Astrocyte (in vitro differentiated cells and primary cell): ENCODE measurements around the gene TSNAX. TPM values are rescaled to one million over a fixed set of nuclear protein-coding genes. Genes with fewer than 3 reads are reported as not detected.

ENCODE experiments used
- DNase-seq: peaks from one replicate; pipeline ENCODE4 v3.0.0-alpha.2; 2010; ENCODE audit warnings: low read depth
- FAIRE-seq: peaks from 2 replicates; lab custom pipeline; 2011; peaks lifted over from hg19 to GRCh38; lab: Jason Lieb, UNC
- H2AFZ ChIP-seq: 2 replicates; pipeline ENCODE4 v1.6.0; 2012; ENCODE audit warnings: low read depth, low read length, inconsistent platforms
- H3K27ac ChIP-seq: 2 replicates; pipeline ENCODE4 v1.5.1; 2011; ENCODE audit warnings: low read depth, low read length, inconsistent platforms
- H3K27me3 ChIP-seq: 2 replicates; pipeline ENCODE4 v1.6.0; 2011; ENCODE audit warnings: low read length, inconsistent platforms; ENCODE audit not compliant: insufficient read depth
- H3K36me3 ChIP-seq: 2 replicates; pipeline ENCODE4 v1.5.1; 2011; ENCODE audit warnings: low read length, inconsistent platforms; ENCODE audit not compliant: insufficient read depth
- H3K4me1 ChIP-seq: 2 replicates; pipeline ENCODE4 v1.5.1; 2011; ENCODE audit warnings: low read length, inconsistent platforms; ENCODE audit not compliant: insufficient read depth
- H3K4me2 ChIP-seq: 2 replicates; pipeline ENCODE4 v1.6.0; 2012; ENCODE audit warnings: low read length, inconsistent platforms
- H3K4me3 ChIP-seq: 2 replicates; pipeline ENCODE4 v1.5.1; 2011; ENCODE audit warnings: low read depth, mild to moderate bottlenecking, low read length, inconsistent platforms; ENCODE audit not compliant: insufficient read depth
- H3K79me2 ChIP-seq: 2 replicates; pipeline ENCODE4 v1.6.0; 2012; ENCODE audit warnings: mild to moderate bottlenecking, low read length, inconsistent platforms; ENCODE audit not compliant: insufficient read depth
- H3K9ac ChIP-seq: 2 replicates; pipeline ENCODE4 v1.6.0; 2012; ENCODE audit warnings: mild to moderate bottlenecking, low read length, inconsistent platforms
- H3K9me3 ChIP-seq: 2 replicates; pipeline ENCODE4 v1.5.1; 2012; ENCODE audit warnings: low read depth, mild to moderate bottlenecking, low read length, inconsistent platforms; ENCODE audit not compliant: insufficient read depth
- H4K20me1 ChIP-seq: 2 replicates; pipeline ENCODE4 v1.6.0; 2012; ENCODE audit warnings: low read length, inconsistent platforms; ENCODE audit not compliant: insufficient read depth
- H3K27ac Mint-ChIP-seq: one replicate; pipeline ENCODE4 v1.8.0; 2021; ENCODE audit warnings: mild to moderate bottlenecking, mixed read lengths; ENCODE audit not compliant: unreplicated experiment
- H3K27me3 Mint-ChIP-seq: one replicate; pipeline ENCODE4 v1.8.0; 2021; ENCODE audit warnings: low read depth, mixed read lengths; ENCODE audit not compliant: unreplicated experiment
- H3K36me3 Mint-ChIP-seq: one replicate; pipeline ENCODE4 v1.8.0; 2021; ENCODE audit warnings: low read depth, mixed read lengths; ENCODE audit not compliant: unreplicated experiment
- H3K4me1 Mint-ChIP-seq: one replicate; pipeline ENCODE4 v1.8.0; 2021; ENCODE audit warnings: low read depth, mixed read lengths; ENCODE audit not compliant: unreplicated experiment
- H3K4me3 Mint-ChIP-seq: one replicate; pipeline ENCODE4 v1.8.0; 2021; ENCODE audit warnings: mild to moderate bottlenecking, moderate library complexity, mixed read lengths; ENCODE audit not compliant: unreplicated experiment
- H3K9me3 Mint-ChIP-seq: one replicate; pipeline ENCODE4 v1.8.0; 2021; ENCODE audit warnings: mild to moderate bottlenecking, mixed read lengths; ENCODE audit not compliant: unreplicated experiment
- EZH2 ChIP-seq: IDR thresholded peaks from 2 replicates; pipeline ENCODE4 v1.6.1; 2012; ENCODE audit warnings: mild to moderate bottlenecking, low read length, inconsistent platforms; ENCODE audit not compliant: insufficient read depth
- total RNA-seq: library from RNA; stranded (reverse); gene quantifications from 2 replicates; pipeline ENCODE4 v1.2.1, GENCODE V29; 2021
- TF ChIP-seq, protein P1 (sequence below): IDR thresholded peaks from 2 replicates; pipeline ENCODE4 v1.5.1; 2011; ENCODE audit warnings: low read depth, mild to moderate bottlenecking, inconsistent platforms, low read length, moderate library complexity; ENCODE audit not compliant: insufficient read depth

TSNAX gene
- total RNA-seq, 1 donor from 2014 or later, result 43.5 TPM

GRCh38 chr1:231494439-231495110 lies 33.9 kb upstream of the TSNAX start:
- peaks cover 5% of the 10 kb centered on the region for H3K4me1 Mint-ChIP-seq
- H3K79me2 ChIP-seq, result no peaks in the 10 kb centered on the region
- no peak overlapping the region for H3K27ac ChIP-seq
- TF ChIP-seq, protein P1, sequence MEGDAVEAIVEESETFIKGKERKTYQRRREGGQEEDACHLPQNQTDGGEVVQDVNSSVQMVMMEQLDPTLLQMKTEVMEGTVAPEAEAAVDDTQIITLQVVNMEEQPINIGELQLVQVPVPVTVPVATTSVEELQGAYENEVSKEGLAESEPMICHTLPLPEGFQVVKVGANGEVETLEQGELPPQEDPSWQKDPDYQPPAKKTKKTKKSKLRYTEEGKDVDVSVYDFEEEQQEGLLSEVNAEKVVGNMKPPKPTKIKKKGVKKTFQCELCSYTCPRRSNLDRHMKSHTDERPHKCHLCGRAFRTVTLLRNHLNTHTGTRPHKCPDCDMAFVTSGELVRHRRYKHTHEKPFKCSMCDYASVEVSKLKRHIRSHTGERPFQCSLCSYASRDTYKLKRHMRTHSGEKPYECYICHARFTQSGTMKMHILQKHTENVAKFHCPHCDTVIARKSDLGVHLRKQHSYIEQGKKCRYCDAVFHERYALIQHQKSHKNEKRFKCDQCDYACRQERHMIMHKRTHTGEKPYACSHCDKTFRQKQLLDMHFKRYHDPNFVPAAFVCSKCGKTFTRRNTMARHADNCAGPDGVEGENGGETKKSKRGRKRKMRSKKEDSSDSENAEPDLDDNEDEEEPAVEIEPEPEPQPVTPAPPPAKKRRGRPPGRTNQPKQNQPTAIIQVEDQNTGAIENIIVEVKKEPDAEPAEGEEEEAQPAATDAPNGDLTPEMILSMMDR, result no peak
- no peak for TF ChIP-seq EZH2
- FAIRE-seq, result peak; percentile 9
- no peaks in the 10 kb centered on the region for H3K4me1 ChIP-seq
- DNase-seq, result no peak
- H3K4me2 ChIP-seq, result no peak overlapping the region
- H3K9me3 Mint-ChIP-seq, result peaks cover 5% of the 10 kb centered on the region
- no peak overlapping the region for H2AFZ ChIP-seq
- H3K9ac ChIP-seq, result no peak overlapping the region
- peaks cover 6% of the 10 kb centered on the region for H3K9me3 ChIP-seq
- H3K36me3 ChIP-seq, result no peaks in the 10 kb centered on the region
- no peak overlapping the region for H3K4me3 Mint-ChIP-seq
- H3K36me3 Mint-ChIP-seq, result peaks cover 4% of the 10 kb centered on the region
- H4K20me1 ChIP-seq, result no peaks in the 10 kb centered on the region
- no peaks in the 10 kb centered on the region for H3K27me3 ChIP-seq
- H3K27ac Mint-ChIP-seq, result no peak overlapping the region
- H3K4me3 ChIP-seq, result no peak overlapping the region
- no peaks in the 10 kb centered on the region for H3K27me3 Mint-ChIP-seq

- Histone ChIP-seq H3K9me3 (peaks cover 6% of the 10 kb centered on the region), H2AFZ (no peak overlapping the region), H3K79me2 (no peaks in the 10 kb centered on the region), H3K4me3 (no peak overlapping the region), H3K36me3 (no peaks in the 10 kb centered on the region), H3K27ac (no peak overlapping the region), H3K9ac (no peak overlapping the region), H4K20me1 (no peaks in the 10 kb centered on the region), H3K4me2 (no peak overlapping the region), H3K4me1 (no peaks in the 10 kb centered on the region), H3K27me3 (no peaks in the 10 kb centered on the region)
- TF ChIP-seq, protein P1, result no peak
- TF ChIP-seq EZH2, result no peak
- no peak overlapping the region for H3K4me3 Mint-ChIP-seq
- no peak for FAIRE-seq
- H3K9me3 Mint-ChIP-seq, result peaks cover 13% of the 10 kb centered on the region
- no peak overlapping the region for H3K27ac Mint-ChIP-seq
- H3K4me1 Mint-ChIP-seq, result peaks cover 5% of the 10 kb centered on the region
- DNase-seq, result no peak
- peaks cover 4% of the 10 kb centered on the region for H3K36me3 Mint-ChIP-seq
- H3K27me3 Mint-ChIP-seq, result no peaks in the 10 kb centered on the region
Measured at GRCh38 chr1:231497629-231498152, 30.8 kb upstream of the TSNAX start.
